Measurements from ENCODE around the gene LMCD1. TPM values are rescaled to one million over a fixed set of nuclear protein-coding genes. Genes with fewer than 3 reads are reported as not detected.

Gene LMCD1
- total and polyA plus RNA-seq, 7 donors, result 6.5 to 49.3 (median 16.2) TPM

DNA sequence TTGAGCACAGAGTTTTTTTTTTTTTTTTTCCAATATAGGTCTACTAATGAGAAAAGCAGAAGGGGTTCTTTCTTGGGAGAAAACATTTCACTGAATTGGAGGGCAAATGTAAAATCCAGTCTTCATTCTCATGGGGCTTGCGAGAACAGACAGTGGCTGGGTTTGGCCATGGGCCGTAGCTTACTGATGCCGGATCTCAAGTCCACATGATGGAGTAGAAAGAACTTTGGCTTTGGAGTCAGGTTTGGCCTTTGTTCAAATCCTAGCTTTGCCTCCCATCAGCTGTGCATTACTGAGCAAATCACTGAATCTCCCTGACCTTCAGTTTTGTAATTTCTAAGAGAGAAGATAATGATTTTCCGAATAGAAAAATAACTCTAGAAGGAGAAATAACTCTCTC is 59.7 kb downstream of the LMCD1 start:
- no peaks in the 10 kb centered on the region for H3K36me3 ChIP-seq
- H3K4me3 ChIP-seq, result no peak overlapping the region
- no peak for TF ChIP-seq POLR2A (IDR thresholded peaks at IDR 0.05)
- no peak for TF ChIP-seq EP300 (IDR thresholded peaks at IDR 0.05)
- H3K27me3 ChIP-seq, result no peaks in the 10 kb centered on the region
- no peak overlapping the region for H3K27ac ChIP-seq
- 85 to 90% methylated on average over 4 of the region's 4 CpGs for WGBS, 2 donors
- no peaks in the 10 kb centered on the region for H3K4me1 ChIP-seq
- intact Hi-C loops (cut with DNase I), result no loop called here
- DNase-seq, result peak; percentile 64
- H3K9me3 ChIP-seq, result no peaks in the 10 kb centered on the region

- Histone ChIP-seq H3K27me3 (no peaks in the 10 kb centered on the region), H3K27ac (no peak overlapping the region), H3K4me3 (no peak overlapping the region), H3K4me1 (no peaks in the 10 kb centered on the region), H3K9me3 (no peaks in the 10 kb centered on the region), H3K36me3 (no peaks in the 10 kb centered on the region)
- intact Hi-C loops (cut with DNase I), result no loop called here
- 85 to 86% methylated on average over 3 of the region's 3 CpGs for WGBS, 2 donors
- TF ChIP-seq CTCF (IDR thresholded peaks at IDR 0.05), result no peak
- no peak for TF ChIP-seq POLR2AphosphoS5 (IDR thresholded peaks at IDR 0.05)
- no peak for TF ChIP-seq POLR2A (IDR thresholded peaks at IDR 0.05)
- no peak for TF ChIP-seq EP300 (IDR thresholded peaks at IDR 0.05)
- DNase-seq, result no peak
Observed at GRCh38 chr3:8562081-8562595, 60.5 kb downstream of the LMCD1 start.

DNA sequence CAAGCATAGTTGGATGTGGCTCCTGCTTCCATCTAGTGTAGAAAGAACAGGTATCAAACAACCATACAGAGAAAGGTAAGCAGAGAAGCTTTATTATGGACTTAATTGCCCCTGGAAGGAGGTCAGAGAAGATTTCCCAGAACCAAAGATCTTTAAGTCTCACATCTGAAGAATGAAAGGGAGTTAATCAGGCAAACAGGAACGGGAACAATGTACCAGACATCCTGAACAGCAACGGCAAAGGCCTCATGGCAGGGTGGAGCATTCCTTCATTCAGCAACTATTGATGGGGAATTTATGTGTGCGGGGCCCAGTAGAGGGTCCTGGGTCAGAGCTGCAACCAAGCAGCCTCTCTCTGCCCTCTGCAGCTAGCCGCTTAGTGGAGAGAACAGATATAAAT is 61.5 kb downstream of the LMCD1 start:
- TF ChIP-seq CTCF (IDR thresholded peaks at IDR 0.05), result no peak
- no peak for TF ChIP-seq POLR2A (IDR thresholded peaks at IDR 0.05)
- TF ChIP-seq POLR2AphosphoS5 (IDR thresholded peaks at IDR 0.05), result no peak
- no peak for TF ChIP-seq EP300 (IDR thresholded peaks at IDR 0.05)
- no peak overlapping the region for H3K27ac ChIP-seq
- no peaks in the 10 kb centered on the region for H3K36me3 ChIP-seq
- WGBS, 2 donors, result 75 to 90% methylated on average over 4 of the region's 4 CpGs
- no peak overlapping the region for H3K4me3 ChIP-seq
- no peaks in the 10 kb centered on the region for H3K4me1 ChIP-seq
- no peak for DNase-seq
- intact Hi-C loops (cut with DNase I), result no loop called here
- H3K9me3 ChIP-seq, result no peaks in the 10 kb centered on the region
- H3K27me3 ChIP-seq, result no peaks in the 10 kb centered on the region

- H3K9me3 ChIP-seq, result no peaks in the 10 kb centered on the region
- H3K4me1 ChIP-seq, result no peaks in the 10 kb centered on the region
- no peak for TF ChIP-seq POLR2AphosphoS5 (IDR thresholded peaks at IDR 0.05)
- no peak for TF ChIP-seq POLR2A (IDR thresholded peaks at IDR 0.05)
- no peak for TF ChIP-seq EP300 (IDR thresholded peaks at IDR 0.05)
- no peak overlapping the region for H3K4me3 ChIP-seq
- 95% methylated on average over 4 of the region's 4 CpGs for WGBS, 2 donors
- no peaks in the 10 kb centered on the region for H3K27me3 ChIP-seq
- H3K36me3 ChIP-seq, result no peaks in the 10 kb centered on the region
- H3K27ac ChIP-seq, result no peak overlapping the region
- no peak for DNase-seq
- intact Hi-C loops (cut with DNase I), result no loop called here
Observed at GRCh38 chr3:8563597-8563996, 62.0 kb downstream of the LMCD1 start.

- WGBS, 2 donors, result 97 to 98% methylated on average over 15 of the region's 15 CpGs
- DNase-seq, result no peak
- H3K4me1 ChIP-seq, result no peaks in the 10 kb centered on the region
- H3K9me3 ChIP-seq, result no peaks in the 10 kb centered on the region
- H3K4me3 ChIP-seq, result no peak overlapping the region
- H3K27ac ChIP-seq, result no peak overlapping the region
- intact Hi-C loops (cut with DNase I), result no loop called here
- no peaks in the 10 kb centered on the region for H3K27me3 ChIP-seq
- no peaks in the 10 kb centered on the region for H3K36me3 ChIP-seq
- TF ChIP-seq POLR2A (IDR thresholded peaks at IDR 0.05), result no peak
- TF ChIP-seq EP300 (IDR thresholded peaks at IDR 0.05), result no peak
- no peak for TF ChIP-seq POLR2AphosphoS5 (IDR thresholded peaks at IDR 0.05)
Observed at GRCh38 chr3:8565376-8565775, 63.8 kb downstream of the LMCD1 start.

DNA sequence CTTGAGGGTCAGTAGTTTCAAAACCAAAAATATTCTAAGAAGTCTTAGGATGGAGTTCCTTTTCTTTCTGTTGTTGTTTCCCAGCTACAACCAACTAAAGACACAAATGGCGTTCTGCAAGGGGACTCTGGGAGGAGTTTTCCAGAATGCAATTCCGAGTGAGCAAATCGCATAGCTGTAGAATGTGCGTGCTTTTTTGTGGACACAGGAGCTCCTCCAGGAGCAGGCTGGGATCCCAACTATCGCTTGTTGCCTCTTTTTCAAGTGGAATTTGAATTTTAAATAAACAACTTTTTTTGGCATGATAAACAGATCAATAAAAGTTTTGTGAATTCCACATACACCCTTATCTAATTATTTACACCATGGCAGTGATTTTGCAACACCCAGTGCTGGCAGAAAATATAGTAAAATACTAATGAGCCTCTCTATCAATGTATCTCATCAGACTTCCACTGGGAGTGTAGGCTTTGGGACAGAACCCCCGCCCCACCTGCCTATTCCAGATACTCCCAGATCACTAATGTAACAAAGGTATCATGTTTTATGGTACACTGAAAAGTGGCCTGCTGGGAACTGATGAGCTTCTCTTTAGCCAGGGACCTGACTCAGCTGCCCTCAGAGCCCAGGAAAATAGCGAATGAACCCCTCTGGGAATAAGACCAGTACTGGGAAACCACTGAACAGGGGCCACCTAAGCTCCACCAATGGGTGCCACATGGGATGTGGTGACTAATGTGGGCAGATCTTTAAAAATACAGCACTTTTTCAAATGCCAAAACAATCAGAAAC is 66.4 kb downstream of the LMCD1 start:
- no peaks in the 10 kb centered on the region for H3K36me3 ChIP-seq
- intact Hi-C loops (cut with DNase I), result no loop called here
- no peaks in the 10 kb centered on the region for H3K27me3 ChIP-seq
- no peak overlapping the region for H3K4me3 ChIP-seq
- no peaks in the 10 kb centered on the region for H3K4me1 ChIP-seq
- WGBS, 2 donors, result 95 to 96% methylated on average over 7 of the region's 7 CpGs
- H3K27ac ChIP-seq, result no peak overlapping the region
- DNase-seq, result no peak
- TF ChIP-seq POLR2A (IDR thresholded peaks at IDR 0.05) (no peak), EP300 (IDR thresholded peaks at IDR 0.05) (no peak), CTCF (IDR thresholded peaks at IDR 0.05) (no peak), POLR2AphosphoS5 (IDR thresholded peaks at IDR 0.05) (no peak)
- H3K9me3 ChIP-seq, result no peaks in the 10 kb centered on the region

All from sigmoid colon (tissue), 7 donors.